Sigmoid colon (tissue), 7 donors: ENCODE measurements around the gene SMAP1. TPM values are rescaled to one million over a fixed set of nuclear protein-coding genes. Genes with fewer than 3 reads are reported as not detected.

Experiments used
- DNase-seq: peaks from one replicate; pipeline ENCODE4 v3.0.0-alpha.2; 2019
- H3K27ac ChIP-seq, 4 donors: fragments of 200-600 bp; sonication (generic); one replicate each; pipeline ENCODE4 v1.5.1; 2016 to 2019; ENCODE audit warnings: mild to moderate bottlenecking in 1 of 4
- H3K27me3 ChIP-seq, 3 donors: fragments of 200-600 bp; sonication (generic); one replicate each; pipeline ENCODE4 v1.5.1; 2019; ENCODE audit warnings: mild to moderate bottlenecking in 1 of 3
- H3K36me3 ChIP-seq, 4 donors: fragments of 200-600 bp; sonication (generic); one replicate each; pipeline ENCODE4 v1.5.1; 2016 to 2019
- H3K4me1 ChIP-seq, 4 donors: fragments of 200-600 bp; sonication (generic); one replicate each; pipeline ENCODE4 v1.5.1; 2017 to 2019
- H3K4me3 ChIP-seq, 4 donors: fragments of 200-600 bp; sonication (generic); one replicate each; pipeline ENCODE4 v1.5.1; 2017 to 2019; ENCODE audit warnings: mild to moderate bottlenecking in 2 of 4, moderate library complexity in 1 of 4
- H3K9me3 ChIP-seq, 4 donors: fragments of 200-600 bp in 3 of 4; sonication (generic) in 3 of 4; one replicate each; pipeline versions ENCODE4 v1.5.1 to v1.6.1; 2013 to 2019
- CTCF ChIP-seq, 4 experiments: fragments of 450-650 bp in 3 of 4; fragments of 200-600 bp in 1 of 4; IDR thresholded peaks; one replicate each; pipeline ENCODE4 v1.5.1; 2016 to 2019; ENCODE audit warnings: antibody characterized with exemption in 4 of 4, mild to moderate bottlenecking in 3 of 4, moderate library complexity in 2 of 4
- EP300 ChIP-seq, 4 donors: sonication (generic); formaldehyde crosslinking; IDR thresholded peaks; one replicate each; pipeline ENCODE4 v1.6.1; 2017; ENCODE audit warnings: antibody characterized with exemption in 4 of 4
- POLR2A ChIP-seq, 2 donors: fragments of 450-650 bp; IDR thresholded peaks; one replicate each; pipeline ENCODE4 v1.6.1; 2016; ENCODE audit warnings: antibody characterized with exemption in 2 of 2, mild to moderate bottlenecking in 2 of 2, moderate library complexity in 2 of 2
- POLR2AphosphoS5 ChIP-seq, 4 donors: sonication (generic); formaldehyde crosslinking; IDR thresholded peaks; one replicate each; pipeline ENCODE4 v1.6.1; 2017; ENCODE audit warnings: antibody characterized with exemption in 4 of 4
- WGBS, 2 donors: extraction: QIAGEN DNeasy Blood & Tissue Kit; methylation state at CpG; one replicate each; pipeline ENCODE4 v1.1.7; 2013; 5-methylcytosine and 5-hydroxymethylcytosine counted together
- intact Hi-C: fragments of 100-400 bp; cut with DNase I; formaldehyde crosslinking; loops from one replicate; pipeline ENCODE4 v1.15.1; 2023
- polyA plus RNA-seq, 3 donors: library from polyadenylated mRNA; stranded (reverse); fragments of 200-250 nt; gene quantifications; one replicate each; pipeline ENCODE4 v1.2.3, GENCODE V29; 2013
- total RNA-seq, 4 donors: library from RNA; depleted of rRNA; stranded (reverse); fragments of >200 nt; gene quantifications; one replicate each; pipeline ENCODE4 v1.1.0, GENCODE V29; 2016
- donor health status: healthy with polysubstance abuse.
- donor health status: Bipolar disorder and iron deficiency.
- donor health status: healthy.

Gene SMAP1
- total and polyA plus RNA-seq, 7 donors, result 19.7 to 41.4 (median 26.7) TPM

DNA sequence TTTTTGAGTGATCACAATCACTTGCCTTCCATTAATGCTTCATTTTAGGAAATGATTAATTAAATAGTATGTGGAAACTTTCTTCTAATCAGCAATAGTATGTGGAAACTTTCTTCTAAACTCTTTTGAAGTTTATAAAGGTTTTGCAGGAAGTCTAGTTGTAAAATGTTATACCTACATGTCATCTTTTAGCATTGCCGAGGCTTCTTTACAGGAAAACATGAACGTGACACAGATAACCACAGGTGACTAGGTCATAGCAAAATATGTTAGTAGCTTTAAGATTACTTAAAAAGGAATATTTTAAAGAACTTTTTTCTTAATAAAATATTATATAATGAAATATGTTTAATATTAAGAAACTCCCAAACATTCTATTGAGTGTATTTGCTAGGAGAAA, 56.8 kb downstream of the SMAP1 start:
- no peak overlapping the region for H3K4me3 ChIP-seq
- TF ChIP-seq POLR2A (IDR thresholded peaks at IDR 0.05) (no peak), EP300 (IDR thresholded peaks at IDR 0.05) (no peak), POLR2AphosphoS5 (IDR thresholded peaks at IDR 0.05) (no peak), CTCF (IDR thresholded peaks at IDR 0.05) (no peak)
- peaks cover 0 to 6% (median 0%) of the 10 kb centered on the region in 4 donors for H3K4me1 ChIP-seq
- WGBS, 2 donors, result 62 to 82% methylated on average over 2 of the region's 2 CpGs
- no peaks in the 10 kb centered on the region for H3K36me3 ChIP-seq
- H3K27ac ChIP-seq, result no peak overlapping the region
- H3K9me3 ChIP-seq, result no peaks in the 10 kb centered on the region
- H3K27me3 ChIP-seq, result no peaks in the 10 kb centered on the region
- no peak for DNase-seq
- intact Hi-C loops, result no loop called here

GRCh38 chr6:70725817-70726415, 58.2 kb downstream of the SMAP1 start:
- H3K4me3 ChIP-seq, result no peak overlapping the region
- H3K27ac ChIP-seq, result no peak overlapping the region
- H3K9me3 ChIP-seq, result no peaks in the 10 kb centered on the region
- no peak for DNase-seq
- 84 to 93% methylated on average over 3 of the region's 3 CpGs for WGBS, 2 donors
- H3K27me3 ChIP-seq, result no peaks in the 10 kb centered on the region
- intact Hi-C loops, result no loop called here
- TF ChIP-seq POLR2AphosphoS5 (IDR thresholded peaks at IDR 0.05), result no peak
- TF ChIP-seq POLR2A (IDR thresholded peaks at IDR 0.05), result no peak
- TF ChIP-seq EP300 (IDR thresholded peaks at IDR 0.05), result no peak
- no peak for TF ChIP-seq CTCF (IDR thresholded peaks at IDR 0.05)
- H3K4me1 ChIP-seq, result peaks cover 0 to 6% (median 0%) of the 10 kb centered on the region in 4 donors
- no peaks in the 10 kb centered on the region for H3K36me3 ChIP-seq

DNA sequence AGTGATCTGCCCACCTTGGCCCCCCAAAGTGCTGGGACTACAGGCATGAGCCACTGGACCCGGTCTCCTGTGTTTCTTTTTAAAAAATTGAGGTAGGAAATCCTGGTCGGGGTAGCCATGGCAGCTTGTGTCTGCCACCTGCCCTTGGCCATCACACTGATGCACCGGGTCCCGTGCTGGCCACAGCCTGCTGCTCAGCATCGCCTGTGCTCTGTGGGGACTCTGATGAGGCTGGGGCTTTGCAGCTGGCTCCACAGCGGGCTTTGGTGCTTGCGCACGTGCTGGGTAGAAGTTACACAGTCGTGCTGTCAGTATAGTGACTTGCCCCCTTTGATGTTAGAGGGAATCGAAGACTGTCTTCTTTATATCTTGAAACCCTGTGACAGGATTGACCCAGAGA, 66.7 kb downstream of the SMAP1 start:
- H3K27me3 ChIP-seq, result no peaks in the 10 kb centered on the region
- H3K4me1 ChIP-seq, result peaks cover 0 to 24% (median 14%) of the 10 kb centered on the region in 4 donors
- TF ChIP-seq POLR2A (IDR thresholded peaks at IDR 0.05) (no peak), POLR2AphosphoS5 (IDR thresholded peaks at IDR 0.05) (no peak)
- peaks cover 0 to 2% (median 0%) of the 10 kb centered on the region in 4 donors for H3K36me3 ChIP-seq
- H3K4me3 ChIP-seq, result no peak overlapping the region
- intact Hi-C loops, result no loop called here
- DNase-seq, result no peak
- no peak overlapping the region for H3K27ac ChIP-seq
- H3K9me3 ChIP-seq, result no peaks in the 10 kb centered on the region
- 96 to 98% methylated on average over 10 of the region's 10 CpGs for WGBS, 2 donors

DNA sequence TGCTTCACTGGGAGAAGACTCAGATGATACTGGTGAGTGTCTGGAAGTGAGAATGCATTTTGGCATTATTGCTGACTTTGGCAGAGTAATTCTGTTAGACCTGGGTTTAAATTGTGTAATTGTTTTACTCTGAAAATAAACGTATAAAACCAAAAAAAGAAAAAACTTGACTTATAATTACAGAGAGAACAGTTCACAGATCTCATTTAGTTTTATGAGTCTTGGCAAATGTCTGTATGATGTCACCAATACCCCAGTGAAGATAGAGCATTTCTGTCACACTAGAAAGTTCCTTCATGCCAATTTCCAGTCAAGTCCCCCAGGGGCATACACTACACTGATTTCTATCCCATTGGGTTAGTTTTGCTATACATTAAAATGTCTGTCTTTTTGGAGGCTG, 67.3 kb downstream of the SMAP1 start:
- TF ChIP-seq POLR2A (IDR thresholded peaks at IDR 0.05) (no peak), CTCF (IDR thresholded peaks at IDR 0.05) (no peak), EP300 (IDR thresholded peaks at IDR 0.05) (no peak), POLR2AphosphoS5 (IDR thresholded peaks at IDR 0.05) (no peak)
- DNase-seq, result no peak
- intact Hi-C loops, result no loop called here
- Histone ChIP-seq H3K27me3 (no peaks in the 10 kb centered on the region), H3K27ac (no peak overlapping the region), H3K4me3 (no peak overlapping the region), H3K9me3 (no peaks in the 10 kb centered on the region), H3K4me1 (peaks cover 0 to 24% (median 14%) of the 10 kb centered on the region in 4 donors), H3K36me3 (peaks cover 0 to 2% (median 0%) of the 10 kb centered on the region in 4 donors)
- WGBS, 2 donors, result 11 to 52% methylated on average over 1 of the region's 1 CpG

- Histone ChIP-seq H3K27ac (no peak overlapping the region), H3K36me3 (peaks cover 0 to 2% (median 0%) of the 10 kb centered on the region in 4 donors), H3K9me3 (no peaks in the 10 kb centered on the region), H3K4me1 (peaks cover 0 to 24% (median 14%) of the 10 kb centered on the region in 4 donors), H3K27me3 (no peaks in the 10 kb centered on the region), H3K4me3 (no peak overlapping the region)
- TF ChIP-seq EP300 (IDR thresholded peaks at IDR 0.05), result no peak
- no peak for TF ChIP-seq POLR2A (IDR thresholded peaks at IDR 0.05)
- no peak for TF ChIP-seq CTCF (IDR thresholded peaks at IDR 0.05)
- TF ChIP-seq POLR2AphosphoS5 (IDR thresholded peaks at IDR 0.05), result no peak
- intact Hi-C loops, result no loop called here
- no peak for DNase-seq
- WGBS, 2 donors, result 95 to 97% methylated on average over 6 of the region's 6 CpGs
Observed at GRCh38 chr6:70735513-70735912, 67.8 kb downstream of the SMAP1 start.
